Right kidney (tissue), 1 donor: ENCODE measurements around the gene CLEC16A.
A peak's percentile ranks its signal among the peaks of the same experiment; 100 is the strongest.

Experiments used
- DNase-seq: peaks from one replicate; pipeline ENCODE4 v3.0.0-alpha.2; 2016

Gene CLEC16A

DNA sequence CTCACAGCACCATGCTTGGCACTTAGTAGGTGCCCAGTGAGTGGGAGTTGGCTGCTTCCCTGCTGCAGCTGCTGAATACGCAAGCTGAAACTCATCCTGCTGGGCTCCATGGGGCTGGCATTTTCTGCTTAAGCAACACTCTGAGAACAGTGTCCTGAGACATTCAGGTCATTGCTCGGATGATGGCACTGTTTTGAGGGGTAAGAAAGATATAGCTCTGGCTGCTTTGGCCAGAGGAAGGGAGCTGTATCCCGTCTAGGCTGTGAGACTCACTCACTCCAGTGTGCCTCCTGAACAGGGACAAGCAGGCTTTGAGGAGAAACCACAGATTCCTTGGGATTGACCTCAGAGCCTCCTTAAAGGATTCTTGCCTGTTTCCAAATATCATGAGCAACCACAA is 120.5 kb downstream of the CLEC16A start:
- no peak for DNase-seq

DNA sequence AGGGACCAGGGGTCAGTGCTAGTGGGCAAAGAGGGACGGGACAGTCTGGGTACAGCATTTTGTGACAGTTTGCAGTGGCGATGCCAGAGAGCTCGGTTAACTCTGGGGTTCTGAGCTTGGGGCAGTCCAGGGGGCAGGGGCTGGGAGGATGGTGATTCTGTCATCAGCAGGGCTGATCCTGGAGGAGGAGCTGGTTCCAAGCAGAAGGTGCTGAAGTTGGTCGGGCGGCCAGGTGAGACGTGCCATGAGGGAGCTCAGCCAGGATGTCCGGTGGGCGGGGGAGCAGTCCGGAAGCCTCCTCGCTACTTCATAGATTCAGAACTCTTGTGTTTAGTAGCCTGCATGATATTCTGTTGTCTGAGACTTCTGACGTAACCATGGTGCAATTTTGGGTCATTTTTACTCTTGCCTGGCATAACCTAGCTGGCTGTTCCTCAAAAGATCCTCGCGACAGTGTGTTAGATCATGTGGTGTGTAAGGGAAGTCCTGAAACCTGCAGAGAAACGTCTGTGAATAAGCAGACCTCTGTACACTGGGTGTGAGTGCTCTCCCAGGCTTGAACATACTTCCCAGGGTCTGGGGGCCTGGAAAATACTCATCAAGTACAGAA is 122.0 kb downstream of the CLEC16A start:
- DNase-seq: no peak

DNA sequence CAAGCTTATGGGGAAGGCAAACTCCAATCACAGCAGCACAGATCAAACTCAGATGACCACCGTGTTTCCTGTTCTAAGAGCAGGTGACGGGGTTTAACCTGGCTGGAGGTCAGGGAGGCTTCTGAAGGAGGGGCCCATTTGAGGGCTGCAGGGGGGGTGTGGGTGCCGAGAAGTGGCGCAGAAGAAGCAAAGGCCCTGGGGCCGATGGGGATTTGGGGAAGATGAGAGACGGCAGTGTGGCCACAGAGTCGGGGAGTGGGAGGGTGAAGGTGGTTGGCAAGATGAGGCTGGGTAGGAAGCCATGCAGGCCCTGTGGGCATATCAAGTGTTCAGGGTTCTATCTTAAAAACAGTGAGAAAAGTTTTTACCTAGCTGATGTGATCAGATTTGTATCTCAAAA is 122.9 kb downstream of the CLEC16A start:
- DNase-seq: no peak

DNA sequence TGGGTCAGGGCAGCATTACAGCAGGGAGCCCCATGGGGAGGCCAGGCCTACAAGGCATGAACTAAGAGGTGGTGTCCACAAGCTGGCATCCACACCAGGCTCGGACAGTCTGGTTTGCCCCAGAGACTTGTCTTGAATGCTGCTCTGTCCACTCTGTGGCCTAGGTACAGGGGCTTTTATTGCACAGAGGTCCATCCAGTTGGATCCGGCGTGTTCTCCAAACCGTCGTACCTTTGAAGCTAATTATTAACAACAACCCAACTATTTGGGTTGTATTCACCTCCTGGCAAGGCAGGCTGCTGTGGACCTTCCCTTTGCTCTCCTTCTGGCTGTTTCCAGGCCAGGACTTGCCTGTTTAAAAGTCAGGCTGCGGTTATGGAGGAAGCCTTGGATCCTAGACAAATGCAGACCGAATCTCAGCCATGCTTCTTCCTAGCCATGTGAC is 123.4 kb downstream of the CLEC16A start:
- DNase-seq: no peak

DNA sequence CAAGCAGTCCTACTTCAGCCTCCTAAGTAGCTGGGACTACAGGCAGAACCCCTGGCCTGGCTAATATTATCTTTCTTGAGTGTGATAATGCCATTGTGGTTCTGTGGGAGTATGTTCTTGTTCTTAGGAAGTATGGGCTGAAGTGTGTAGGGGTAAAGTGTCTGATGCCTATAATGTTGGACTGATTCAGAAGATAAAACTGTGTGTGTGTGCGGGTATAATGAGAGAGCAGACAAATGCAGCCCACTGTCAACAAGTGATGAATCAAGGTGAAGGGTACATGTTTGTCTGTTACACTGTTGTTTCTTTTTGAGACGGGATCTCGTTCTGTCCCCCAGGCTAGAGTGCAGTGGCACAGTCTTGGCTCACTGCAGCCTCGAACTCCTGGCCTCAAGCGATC is 127.5 kb downstream of the CLEC16A start:
- no peak for DNase-seq

DNA sequence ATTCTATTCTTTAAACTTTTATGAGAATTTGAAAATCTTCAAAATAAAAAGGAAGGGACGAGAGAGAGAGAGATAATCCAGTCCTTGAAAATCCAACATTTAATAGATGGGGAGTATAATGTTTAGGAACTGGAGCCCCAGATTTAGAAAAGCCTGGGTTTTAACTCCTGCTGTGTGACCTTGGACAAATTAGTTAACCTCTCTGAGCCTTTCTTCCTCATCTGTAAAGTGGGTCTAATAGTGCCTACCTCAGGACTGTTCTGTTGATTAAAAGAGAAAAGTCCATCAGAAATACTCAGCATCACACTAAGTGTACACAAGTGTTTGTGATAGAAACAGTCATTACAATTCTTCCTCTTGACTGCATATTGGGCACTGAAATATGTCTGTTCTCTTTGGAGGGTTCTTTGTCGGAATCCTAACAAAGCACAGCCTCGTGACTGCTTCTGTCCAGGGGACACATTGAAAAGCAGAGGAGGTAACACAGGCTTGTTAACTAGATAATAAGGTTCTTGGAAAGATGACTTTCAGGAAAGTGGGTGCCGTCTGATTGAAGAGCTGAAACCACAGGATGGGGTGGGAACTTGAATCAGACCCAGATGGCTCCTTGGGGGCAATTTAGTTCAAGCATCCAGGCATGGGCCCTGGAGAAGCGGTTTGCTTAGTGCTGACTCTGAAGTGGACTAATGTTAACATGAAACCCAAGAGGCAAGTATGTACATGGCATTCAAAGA is 128.2 kb downstream of the CLEC16A start:
- DNase-seq: no peak

DNA sequence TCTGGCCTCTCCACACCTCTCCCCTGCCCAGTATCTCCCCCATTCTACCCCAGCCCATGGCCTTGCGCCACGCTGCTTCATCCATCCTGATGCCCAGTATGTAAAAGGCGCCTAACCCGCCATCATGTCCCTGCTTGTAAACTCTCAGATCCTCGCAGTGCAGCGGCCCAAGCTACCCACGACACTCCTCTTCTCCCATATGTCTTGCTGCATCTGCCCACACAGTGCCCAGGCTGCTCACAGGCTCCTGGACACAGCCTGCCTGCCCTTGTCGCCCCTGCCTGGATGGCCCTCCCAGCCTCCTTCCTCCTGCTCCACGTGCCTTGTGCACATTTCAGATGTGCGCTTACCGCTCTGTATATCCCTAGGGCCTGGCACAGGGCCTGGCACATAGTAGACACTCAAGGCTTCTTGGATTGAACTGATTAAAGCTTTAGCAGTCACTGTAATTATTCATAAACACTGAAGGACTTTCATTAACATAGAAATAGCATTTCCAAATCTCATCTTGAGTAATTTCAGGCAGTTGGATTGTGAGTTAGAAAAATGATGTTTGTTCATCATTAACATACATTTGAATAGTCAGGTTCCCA is 129.1 kb downstream of the CLEC16A start:
- DNase-seq: no peak

DNA sequence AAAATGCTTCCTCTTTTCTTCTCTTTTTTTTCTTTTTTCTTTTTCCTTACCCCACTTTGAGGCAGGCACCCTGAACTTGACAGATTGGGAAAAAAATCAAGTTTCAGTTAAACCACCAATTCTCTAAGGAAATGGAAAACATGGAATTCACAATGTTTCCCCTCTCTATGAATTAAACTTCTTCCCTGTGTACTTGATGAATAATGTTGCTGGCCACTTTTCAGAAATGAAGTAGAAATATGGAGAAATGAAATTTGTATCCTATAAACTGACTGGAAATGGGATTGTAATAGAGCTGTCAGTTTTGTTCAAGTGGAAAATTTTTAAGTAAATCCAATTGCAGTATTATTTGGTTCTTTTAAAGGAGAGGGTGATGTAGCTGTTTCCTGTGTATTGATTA is 129.8 kb downstream of the CLEC16A start:
- no peak for DNase-seq

DNA sequence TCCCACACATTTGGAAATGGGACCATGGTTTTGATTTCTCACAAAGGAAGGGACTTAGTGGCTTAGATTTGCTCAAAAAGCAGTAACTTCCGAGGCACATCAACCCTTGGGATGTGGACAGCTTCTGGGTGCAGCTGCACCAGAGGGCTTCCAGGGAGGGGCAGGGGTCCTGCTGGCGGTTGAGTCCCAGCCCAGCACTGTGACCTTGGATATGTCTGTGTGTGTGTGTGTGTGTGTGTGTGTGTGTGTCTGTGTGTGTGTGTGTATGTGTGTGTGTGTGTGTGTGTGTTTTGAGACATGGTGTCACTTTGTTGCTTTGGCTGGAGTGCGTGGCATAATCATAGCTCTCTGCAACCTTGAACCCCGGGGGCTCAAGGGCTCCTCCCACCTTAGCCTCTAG is 130.8 kb downstream of the CLEC16A start:
- no peak for DNase-seq

DNA sequence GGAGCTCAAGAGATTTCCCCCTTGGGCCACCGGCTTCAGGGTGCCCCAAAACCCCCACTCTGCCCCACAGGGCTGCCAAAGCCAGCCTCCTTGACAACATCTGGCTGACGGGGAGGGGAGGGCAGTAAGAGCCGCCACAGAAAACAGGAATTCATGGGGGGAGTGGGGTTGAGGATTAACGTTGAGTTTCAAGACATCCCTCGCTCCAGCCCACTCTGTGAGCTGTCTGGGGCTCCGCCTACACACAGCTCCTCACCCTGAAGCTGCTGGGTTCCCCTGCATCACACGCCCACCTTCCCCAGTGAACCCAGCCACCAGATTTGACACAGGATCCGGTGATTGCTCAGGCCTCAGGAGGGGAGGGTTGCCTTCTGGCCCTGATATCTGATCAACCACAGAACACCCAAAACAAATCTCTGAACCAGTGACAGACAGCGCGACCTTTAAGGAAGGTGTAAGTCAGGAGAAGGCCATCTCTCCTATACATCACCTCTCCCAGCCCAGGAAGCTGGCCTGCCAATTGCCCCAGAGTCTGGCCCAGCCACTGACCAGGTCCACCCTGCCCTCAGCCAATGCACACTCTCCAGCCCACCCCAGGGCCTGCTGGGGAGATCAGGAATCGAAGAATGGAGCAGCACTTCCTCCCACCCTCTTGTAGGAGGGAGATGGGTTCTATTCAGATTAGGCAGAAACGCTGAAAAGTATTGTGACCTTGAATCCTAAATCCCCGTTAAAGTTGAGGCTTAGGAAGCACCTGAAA is 132.1 kb downstream of the CLEC16A start:
- no peak for DNase-seq

DNA sequence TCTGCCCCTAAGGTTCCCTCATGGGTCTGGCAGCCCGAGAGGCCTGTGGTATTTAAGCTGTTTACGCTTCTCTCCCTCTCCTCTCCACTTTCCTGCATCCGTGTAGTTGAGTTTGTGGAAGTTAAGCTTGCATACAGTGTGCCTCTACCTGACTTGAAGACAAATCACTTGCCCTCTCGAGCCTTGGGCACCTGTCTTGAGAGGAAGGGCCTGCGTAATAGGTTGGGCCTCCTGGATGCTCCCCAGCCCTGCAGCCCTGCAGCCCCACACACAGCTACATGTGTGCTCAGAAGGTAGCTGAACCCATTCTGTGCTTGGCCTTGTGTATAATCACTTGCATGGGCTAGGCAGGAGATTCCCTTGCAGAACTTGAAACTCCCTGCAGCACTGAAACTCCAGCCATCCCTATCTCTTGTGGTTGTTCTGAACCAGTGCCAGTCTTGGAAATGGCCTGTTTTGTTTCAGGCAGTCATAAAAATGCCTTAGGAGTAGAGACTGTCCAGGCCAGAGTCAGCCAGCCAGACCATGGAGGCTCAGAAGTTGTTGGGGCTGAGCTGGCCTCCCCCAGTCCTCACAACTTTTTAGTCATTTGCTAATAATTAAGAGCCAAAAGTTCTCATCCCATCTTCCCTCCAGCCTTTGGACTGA is 134.6 kb downstream of the CLEC16A start:
- no peak for DNase-seq

DNA sequence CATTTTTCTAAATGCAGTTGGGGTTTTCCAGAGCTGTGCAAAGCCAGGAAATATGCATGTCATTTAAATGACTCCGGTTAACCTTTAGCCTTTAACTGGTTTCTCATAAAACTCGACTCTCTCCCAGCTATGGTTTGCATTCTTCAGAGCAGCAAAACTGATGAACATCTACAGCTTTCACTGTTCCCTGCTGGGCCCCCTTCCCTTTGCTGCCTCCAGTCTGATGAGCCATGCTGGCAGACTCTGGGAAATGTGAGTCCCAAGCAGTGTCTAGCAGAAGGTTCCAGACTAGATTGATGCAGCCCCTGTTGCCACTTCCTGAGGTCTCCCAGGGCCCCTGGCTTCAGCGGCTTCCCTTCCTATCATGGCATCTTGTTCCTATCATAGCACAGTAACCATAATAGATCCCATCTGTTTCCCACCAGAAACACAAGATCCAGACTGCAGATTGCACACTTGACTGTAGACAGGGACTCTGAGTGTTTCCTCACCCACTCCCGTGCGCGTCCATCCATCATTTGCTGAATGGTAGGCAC is 135.4 kb downstream of the CLEC16A start:
- no peak for DNase-seq

DNA sequence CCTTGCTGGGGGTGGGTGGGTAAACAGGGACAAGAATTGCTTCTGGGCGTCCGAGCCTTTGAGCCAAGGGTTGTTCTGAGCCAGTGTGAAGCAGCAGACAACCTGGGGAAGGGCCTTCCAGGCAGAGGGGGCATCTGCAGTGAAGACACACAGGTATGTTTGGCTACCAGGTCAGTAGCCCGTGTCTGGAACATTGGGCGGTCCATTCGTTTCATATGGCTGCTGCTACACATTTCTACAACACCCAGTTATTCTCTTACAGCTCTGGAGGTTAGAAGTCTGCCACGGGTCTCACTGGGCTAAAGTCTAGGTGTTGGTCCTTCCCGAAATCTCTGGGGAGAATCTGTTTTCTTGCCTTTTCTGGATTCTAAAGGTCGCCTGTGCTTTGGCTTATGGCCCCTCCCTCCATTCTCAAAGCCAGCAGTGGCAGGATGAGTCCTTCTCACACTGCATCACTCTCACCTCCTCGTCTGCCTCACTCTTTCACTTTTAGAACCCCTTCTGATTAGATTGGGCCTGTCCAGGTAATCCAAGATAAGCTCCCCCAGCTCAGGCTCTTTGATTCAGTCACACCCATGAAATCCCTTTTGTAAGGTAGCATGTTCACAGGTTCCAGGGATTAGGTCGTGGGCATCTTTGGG is 136.1 kb downstream of the CLEC16A start:
- DNase-seq: no peak

DNA sequence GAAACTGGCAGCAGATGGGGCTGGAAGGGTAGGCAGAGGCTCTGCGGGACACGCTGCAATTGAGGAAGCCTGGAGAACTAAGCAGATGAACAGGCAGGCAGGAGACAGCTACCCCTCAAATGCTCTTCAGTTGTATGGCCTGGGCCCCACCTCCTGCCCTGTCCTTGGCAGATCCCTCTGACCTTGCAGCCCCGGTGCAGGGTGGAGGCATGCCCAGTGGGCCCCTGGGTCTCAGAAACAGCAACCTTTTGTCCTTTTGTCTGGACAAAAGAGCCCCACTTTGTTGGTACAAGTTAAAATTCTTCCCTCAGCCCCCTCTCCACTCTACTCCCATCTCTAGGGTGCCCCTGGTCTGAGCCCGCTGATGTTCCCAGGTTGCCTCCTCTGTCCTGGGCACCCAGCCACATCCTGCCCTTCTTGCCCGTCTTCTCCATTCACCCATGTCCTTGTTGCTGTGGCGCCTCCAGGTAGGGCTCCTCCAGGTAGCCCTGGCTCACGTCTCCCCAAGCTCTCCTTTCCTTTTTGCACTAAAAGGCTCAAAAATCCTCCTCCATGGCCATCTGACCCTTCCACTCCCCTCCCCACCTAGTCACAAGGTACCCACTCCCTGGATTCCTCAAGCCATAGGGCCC is 136.8 kb downstream of the CLEC16A start:
- no peak for DNase-seq

DNA sequence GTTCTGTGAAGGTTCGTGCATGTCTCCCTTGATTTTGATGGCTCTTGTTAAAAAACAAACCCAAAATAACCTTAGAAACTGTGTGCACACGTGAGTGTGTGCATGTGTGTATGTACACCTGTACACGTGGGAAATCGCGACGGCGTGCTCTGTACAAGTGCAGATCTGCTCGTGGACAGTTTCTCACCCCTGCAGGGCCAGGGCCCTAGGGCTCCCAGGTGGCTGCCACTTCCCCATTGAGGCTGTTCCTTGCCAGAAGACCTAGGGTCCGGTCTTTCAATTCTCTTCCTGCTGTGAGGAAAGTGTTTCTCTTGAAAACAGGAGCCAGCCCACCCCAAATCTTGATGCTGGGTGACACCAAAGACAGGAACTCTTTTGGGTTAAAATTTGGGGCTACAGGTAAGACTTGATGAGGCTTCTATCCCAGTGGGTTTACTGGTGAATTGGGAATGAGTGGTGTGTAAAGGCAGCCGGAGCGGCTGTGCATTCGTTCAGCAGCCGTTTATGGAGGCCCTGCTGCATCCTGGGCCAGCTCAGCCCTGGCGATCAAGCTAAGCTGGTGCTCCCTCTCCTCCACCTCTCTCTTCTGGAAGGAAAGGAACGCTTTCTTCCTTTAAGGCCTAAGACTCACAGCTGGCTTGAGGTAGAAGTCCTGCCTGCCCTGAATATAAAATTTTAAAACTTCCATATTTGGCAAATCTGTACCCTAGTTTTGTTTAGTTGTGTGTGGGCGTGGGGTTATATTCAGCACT is 137.9 kb downstream of the CLEC16A start:
- no peak for DNase-seq

DNA sequence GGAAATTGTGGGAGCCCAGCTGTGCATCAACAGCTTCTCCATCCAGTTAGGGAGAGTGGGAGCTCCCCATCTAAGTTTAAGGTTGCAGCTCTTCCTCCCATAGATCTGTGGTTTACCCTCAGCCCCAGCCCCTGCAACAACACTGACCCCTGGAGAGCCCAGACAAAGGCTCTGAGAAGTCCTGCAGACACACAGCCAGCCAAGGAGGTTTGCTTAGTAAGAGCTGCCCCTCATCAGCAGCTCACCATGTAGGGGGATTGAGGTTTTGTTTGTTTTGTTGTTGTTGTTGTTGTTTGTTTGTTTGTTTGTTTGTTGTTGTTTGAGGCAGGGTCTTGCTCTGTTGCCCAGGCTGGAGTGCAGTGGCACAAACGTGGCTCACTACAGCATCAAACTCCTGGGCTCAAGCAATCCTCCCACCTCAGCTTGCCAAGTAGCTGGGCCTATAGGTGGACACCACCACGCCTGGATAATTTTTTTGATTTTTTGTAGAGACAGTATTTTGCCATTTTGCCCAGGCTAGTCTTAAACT is 138.6 kb downstream of the CLEC16A start:
- no peak for DNase-seq

DNA sequence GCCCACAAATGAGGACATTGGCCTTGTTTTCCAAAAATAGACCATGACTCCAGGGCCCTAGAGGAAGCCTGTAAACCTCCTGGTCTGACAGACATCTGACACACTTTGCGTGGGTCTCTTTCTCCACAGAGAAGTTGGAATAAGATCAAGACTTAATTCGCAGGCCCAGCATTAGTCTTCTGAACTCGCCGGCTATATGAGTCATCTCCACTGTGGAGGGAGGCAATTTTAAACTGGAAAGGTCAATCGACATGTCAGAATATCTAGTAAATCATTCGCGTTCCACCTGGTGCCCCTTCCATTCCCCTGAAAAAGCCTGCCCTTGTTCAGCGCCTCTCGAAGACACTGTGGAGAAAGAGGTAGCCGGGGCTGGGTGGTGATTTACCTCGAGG is 140.1 kb downstream of the CLEC16A start:
- no peak for DNase-seq

DNA sequence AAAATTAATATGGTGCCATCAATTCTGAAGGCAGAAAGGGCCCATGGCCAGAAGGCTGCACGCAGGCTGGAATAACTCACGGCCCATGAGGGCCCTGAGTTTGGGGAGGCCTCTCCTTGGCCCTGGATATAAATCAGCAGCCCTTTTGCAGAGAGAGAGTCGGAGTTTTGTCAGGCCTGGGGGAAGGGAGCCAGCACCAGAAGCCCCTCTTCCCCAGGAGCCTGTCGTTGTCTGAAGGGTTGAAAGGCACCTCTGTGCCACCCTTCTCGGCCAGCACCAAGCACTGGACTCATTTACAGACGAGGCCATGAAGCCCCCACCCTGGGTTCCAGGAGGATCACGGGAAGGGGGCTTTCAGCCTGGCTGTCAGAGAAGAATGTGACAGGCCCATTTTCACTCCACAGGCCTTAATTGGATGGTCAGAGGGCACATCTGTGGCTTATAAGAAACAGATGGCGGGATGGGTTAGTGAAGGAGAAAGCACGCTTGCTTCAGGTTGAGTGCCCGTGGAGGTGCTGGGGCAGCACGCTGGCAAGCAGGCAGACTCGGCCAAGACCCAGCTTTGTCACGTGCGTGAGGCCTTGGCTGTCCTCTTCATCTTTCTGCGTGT is 140.6 kb downstream of the CLEC16A start:
- DNase-seq: peak; percentile 82

DNA sequence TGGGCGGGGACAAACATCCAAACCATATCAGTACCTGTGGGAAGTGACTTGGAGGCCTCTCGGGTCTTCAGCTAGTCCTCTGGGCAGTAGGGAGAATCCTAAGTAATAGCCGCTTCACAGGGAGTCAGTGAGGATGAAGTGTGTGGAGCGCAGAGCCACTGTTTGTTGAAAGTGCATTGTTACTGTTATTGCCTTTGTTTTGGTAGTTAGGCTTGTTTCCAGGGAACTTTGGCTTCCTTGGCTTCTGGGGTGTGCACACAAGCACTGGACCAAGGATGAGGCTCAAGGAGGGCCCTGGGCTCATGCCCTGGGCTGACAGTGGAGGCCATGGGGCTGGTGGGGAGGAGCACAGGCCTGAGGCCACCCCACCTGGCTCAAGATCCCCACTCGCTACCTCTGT is 141.6 kb downstream of the CLEC16A start:
- DNase-seq: no peak

DNA sequence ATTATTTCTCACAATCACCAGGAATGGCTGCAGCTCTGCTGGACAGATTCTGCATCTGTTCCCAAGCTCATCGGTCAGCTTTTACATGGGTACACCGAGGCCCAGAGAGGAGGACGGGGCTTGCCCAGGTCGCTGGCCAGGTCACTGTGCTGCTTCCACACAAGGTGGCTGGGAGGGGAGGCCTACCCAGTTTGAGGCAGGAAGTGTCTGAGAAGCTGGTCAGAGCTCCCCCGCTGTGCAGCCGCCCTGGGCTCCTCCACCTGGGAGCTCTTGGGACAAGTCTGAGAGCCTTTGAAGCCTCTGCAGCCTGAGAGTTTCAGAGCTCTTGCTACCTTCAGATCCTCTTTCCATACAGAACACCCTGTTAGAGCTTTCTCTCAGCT is 143.3 kb downstream of the CLEC16A start:
- DNase-seq: no peak
